Prostate gland (tissue), 2 donors: Measurements from ENCODE around the gene TMUB1. TPM values are rescaled to one million over a fixed set of nuclear protein-coding genes. Genes with fewer than 3 reads are reported as not detected.

ENCODE experiments used
- DNase-seq: peaks from one replicate; pipeline ENCODE4 v3.0.0-alpha.2; 2019; ENCODE audit warnings: low spot score
- H3K27ac ChIP-seq, 2 donors: fragments of 200-600 bp; sonication (generic); 2 replicates each; pipeline ENCODE4 v1.5.1; 2017 to 2019
- H3K27me3 ChIP-seq: fragments of 200-600 bp; sonication (generic); replicated peaks from 2 replicates; pipeline ENCODE4 v1.5.1; 2019; ENCODE audit not compliant: insufficient read depth
- H3K36me3 ChIP-seq, 2 donors: fragments of 200-600 bp; sonication (generic); 1 replicate in 1 of 2; 2 replicates in 1 of 2; pipeline versions ENCODE4 v1.5.1 to v1.8.1; 2017 to 2019
- H3K4me1 ChIP-seq: fragments of 200-600 bp; sonication (generic); replicated peaks from 2 replicates; pipeline ENCODE4 v1.5.1; 2019
- H3K4me3 ChIP-seq, 2 donors: fragments of 200-600 bp; sonication (generic); 2 replicates each; pipeline ENCODE4 v1.5.1; 2017 to 2019
- H3K9me3 ChIP-seq: fragments of 200-600 bp; sonication (generic); 2 replicates; pipeline ENCODE4 v1.5.1; 2017
- POLR2A ChIP-seq: fragments of 450-650 bp; IDR thresholded peaks from one replicate; pipeline ENCODE4 v1.6.1; 2016; ENCODE audit warnings: antibody characterized with exemption, mild to moderate bottlenecking
- POLR2AphosphoS5 ChIP-seq: sonication (generic); formaldehyde crosslinking; IDR thresholded peaks from one replicate; pipeline ENCODE4 v1.6.1; 2017; ENCODE audit warnings: antibody characterized with exemption
- WGBS: methylation state at CpG from one replicate; pipeline ENCODE4 v1.1.5; 2018; 5-methylcytosine and 5-hydroxymethylcytosine counted together
- intact Hi-C: fragments of 100-400 bp; cut with DNase I; formaldehyde crosslinking; loops from one replicate; pipeline ENCODE4 v1.14.2; 2022
- total RNA-seq, 2 donors: library from RNA; depleted of rRNA; stranded (reverse); fragments of >200 nt; gene quantifications; one replicate each; pipeline ENCODE4 v1.1.0, GENCODE V29; 2016
- TF ChIP-seq, protein P1 (sequence below), 4 experiments: fragments of 200-600 bp in 2 of 4; fragments of 450-650 bp in 2 of 4; sonication (generic) in 2 of 4; IDR thresholded peaks; 1 replicate in 3 of 4; 2 replicates in 1 of 4; pipeline ENCODE4 v1.5.1; 2016 to 2019; ENCODE audit warnings: antibody characterized with exemption in 4 of 4, mild to moderate bottlenecking in 2 of 4, moderate library complexity in 2 of 4

TMUB1 gene
- total RNA-seq, 2 donors from 2014 or later: 79.8 to 99.4 TPM

DNA sequence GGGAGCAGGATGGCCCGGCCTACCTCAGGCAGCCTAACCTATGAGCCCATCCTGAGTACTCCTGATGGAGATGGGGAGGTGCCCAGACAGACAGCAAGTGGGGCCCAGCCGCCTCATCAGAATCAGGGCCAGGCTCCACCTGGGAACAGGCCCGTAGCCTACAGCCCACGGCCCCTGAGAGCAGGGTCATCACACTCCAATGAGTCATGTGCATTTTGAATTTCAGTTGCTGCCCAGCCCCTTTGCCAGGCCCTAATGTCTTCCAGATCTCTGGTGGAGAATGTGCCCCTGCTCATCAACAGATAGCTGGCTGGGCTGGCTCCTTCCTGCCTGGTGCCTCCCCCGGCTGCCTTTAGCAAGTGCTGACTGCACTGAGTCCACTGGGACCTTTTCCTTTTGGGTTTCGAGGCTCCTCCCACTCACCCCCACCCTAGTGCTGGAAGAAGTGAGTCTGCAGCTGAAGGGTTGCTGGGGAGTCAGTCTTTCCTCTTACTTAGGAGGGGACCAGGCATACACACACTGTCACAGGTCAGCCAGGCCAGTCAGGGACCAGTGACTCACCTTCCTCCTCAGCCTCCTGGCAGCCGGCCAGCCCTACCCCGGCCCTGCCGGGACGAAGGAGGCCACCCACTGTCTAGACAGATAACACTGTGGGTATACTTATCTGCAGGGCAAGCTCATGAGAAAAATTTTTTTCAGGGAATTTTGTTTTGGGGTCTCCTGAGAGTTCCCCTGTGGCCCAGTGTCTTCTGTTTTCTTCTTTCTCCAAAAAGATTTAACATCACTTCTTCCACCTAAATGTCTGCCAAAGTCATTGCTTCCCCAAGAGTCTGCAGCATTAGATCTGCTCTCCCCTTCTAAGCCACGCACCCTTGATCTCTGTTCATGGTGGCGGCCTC lies 44.1 kb downstream of the TMUB1 start:
- intact Hi-C loops: no loop called here
- DNase-seq: no peak
- Histone ChIP-seq H3K4me3 (no peak overlapping the region), H3K4me1 (no peaks in the 10 kb centered on the region), H3K9me3 (no peaks in the 10 kb centered on the region), H3K27me3 (no peaks in the 10 kb centered on the region), H3K36me3 (peaks cover 0 to 10% of the 10 kb centered on the region in 2 donors), H3K27ac (no peak overlapping the region)
- TF ChIP-seq POLR2A: peak; percentile 15
- TF ChIP-seq POLR2AphosphoS5: no peak
- WGBS: 46% methylated on average over 12 of the region's 12 CpGs

DNA sequence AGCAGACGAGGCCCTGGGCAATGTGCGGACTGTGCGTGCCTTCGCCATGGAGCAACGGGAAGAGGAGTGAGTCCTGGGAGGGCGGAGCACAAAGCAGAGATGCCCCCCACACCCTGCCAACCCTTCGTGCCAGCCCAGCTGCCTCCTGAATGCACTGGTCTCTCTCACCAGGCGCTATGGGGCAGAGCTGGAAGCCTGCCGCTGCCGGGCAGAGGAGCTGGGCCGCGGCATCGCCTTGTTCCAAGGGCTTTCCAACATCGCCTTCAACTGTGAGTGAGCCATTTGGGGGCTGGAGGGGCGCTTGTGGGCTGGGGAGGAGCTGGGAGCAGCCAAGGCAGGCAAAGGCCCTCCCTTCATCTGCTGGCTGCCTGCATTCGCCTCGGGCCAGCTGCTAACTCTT lies 47.4 kb downstream of the TMUB1 start:
- Histone ChIP-seq H3K4me3 (no peak overlapping the region), H3K4me1 (no peaks in the 10 kb centered on the region), H3K36me3 (peaks cover 0 to 10% of the 10 kb centered on the region in 2 donors), H3K9me3 (no peaks in the 10 kb centered on the region), H3K27me3 (no peaks in the 10 kb centered on the region), H3K27ac (no peak overlapping the region)
- WGBS: 95% methylated on average over 17 of the region's 17 CpGs
- intact Hi-C loops: no loop called here
- TF ChIP-seq, protein P1, sequence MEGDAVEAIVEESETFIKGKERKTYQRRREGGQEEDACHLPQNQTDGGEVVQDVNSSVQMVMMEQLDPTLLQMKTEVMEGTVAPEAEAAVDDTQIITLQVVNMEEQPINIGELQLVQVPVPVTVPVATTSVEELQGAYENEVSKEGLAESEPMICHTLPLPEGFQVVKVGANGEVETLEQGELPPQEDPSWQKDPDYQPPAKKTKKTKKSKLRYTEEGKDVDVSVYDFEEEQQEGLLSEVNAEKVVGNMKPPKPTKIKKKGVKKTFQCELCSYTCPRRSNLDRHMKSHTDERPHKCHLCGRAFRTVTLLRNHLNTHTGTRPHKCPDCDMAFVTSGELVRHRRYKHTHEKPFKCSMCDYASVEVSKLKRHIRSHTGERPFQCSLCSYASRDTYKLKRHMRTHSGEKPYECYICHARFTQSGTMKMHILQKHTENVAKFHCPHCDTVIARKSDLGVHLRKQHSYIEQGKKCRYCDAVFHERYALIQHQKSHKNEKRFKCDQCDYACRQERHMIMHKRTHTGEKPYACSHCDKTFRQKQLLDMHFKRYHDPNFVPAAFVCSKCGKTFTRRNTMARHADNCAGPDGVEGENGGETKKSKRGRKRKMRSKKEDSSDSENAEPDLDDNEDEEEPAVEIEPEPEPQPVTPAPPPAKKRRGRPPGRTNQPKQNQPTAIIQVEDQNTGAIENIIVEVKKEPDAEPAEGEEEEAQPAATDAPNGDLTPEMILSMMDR (IDR thresholded peaks at IDR 0.05): no peak
- TF ChIP-seq POLR2AphosphoS5 (no peak), POLR2A (no peak)
- DNase-seq: no peak

DNA sequence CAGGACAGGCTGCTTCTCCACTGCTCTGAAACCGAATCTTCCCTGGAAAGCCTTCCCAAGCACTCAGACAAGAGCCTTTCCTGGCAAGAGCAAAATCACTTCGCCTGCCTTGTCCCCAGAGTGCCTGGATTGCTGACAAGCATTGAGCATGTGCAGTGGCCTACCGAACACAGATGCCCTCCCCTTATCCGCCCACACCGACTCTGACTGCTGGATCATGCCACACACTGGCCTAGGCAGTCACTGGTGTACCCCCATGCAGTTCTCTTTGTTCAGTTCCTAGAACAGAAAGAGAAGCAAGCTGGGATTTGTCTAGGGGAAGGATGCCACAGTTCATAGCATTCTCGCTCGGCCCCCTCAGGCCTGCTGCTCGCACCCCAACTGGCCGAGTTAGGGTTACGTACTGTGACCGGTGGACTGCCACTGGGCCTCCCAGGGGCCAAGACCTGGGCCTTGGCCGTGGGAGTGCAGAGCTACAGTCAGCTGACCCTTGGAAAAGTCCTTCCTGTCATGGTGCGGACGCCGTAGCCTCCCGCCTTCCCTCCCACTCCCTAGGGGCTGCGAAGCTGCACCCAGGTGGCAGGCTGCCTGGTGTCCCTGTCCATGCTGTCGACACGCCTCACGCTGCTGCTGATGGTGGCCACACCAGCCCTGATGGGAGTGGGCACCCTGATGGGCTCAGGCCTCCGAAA lies 48.1 kb downstream of the TMUB1 start:
- peaks cover 0 to 10% of the 10 kb centered on the region in 2 donors for H3K36me3 ChIP-seq
- WGBS: 91% methylated on average over 20 of the region's 21 CpGs
- H3K27ac ChIP-seq: no peak overlapping the region
- H3K4me3 ChIP-seq: no peak overlapping the region
- no peaks in the 10 kb centered on the region for H3K4me1 ChIP-seq
- H3K9me3 ChIP-seq: no peaks in the 10 kb centered on the region
- no peaks in the 10 kb centered on the region for H3K27me3 ChIP-seq
- intact Hi-C loops: no loop called here
- no peak for TF ChIP-seq POLR2AphosphoS5
- TF ChIP-seq, protein P1 (IDR thresholded peaks at IDR 0.05): no peak
- TF ChIP-seq POLR2A: no peak
- DNase-seq: no peak

DNA sequence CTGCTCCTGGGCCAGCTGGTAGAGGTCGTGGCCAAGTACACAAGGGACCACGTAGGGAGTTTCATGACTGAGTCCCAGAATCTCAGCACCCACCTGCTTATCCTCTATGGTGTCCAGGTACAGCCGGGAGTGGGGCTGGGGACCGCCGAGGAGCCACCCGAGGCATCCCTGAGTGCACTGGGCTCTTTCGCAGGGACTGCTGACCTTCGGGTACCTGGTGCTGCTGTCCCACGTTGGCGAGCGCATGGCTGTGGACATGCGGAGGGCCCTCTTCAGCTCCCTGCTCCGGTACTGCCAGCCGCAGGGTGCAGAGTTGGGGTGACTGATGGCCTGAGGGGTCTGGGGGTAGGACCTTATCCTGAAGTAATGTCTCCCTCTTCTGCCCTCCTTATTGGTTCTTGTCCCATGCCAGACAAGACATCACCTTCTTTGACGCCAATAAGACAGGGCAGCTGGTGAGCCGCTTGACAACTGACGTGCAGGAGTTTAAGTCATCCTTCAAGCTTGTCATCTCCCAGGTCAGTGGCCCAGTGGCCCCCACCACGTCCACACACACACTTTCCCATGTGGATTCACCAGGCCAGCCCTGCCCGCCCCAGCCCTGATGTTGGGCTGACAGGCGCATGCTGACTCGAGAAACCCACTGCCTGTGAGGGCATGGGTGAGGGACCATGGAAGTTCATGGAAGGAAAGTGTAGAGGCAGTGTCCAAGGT lies 48.8 kb downstream of the TMUB1 start:
- Histone ChIP-seq H3K9me3 (no peaks in the 10 kb centered on the region), H3K36me3 (peaks cover 0 to 10% of the 10 kb centered on the region in 2 donors), H3K4me1 (no peaks in the 10 kb centered on the region), H3K4me3 (no peak overlapping the region), H3K27me3 (no peaks in the 10 kb centered on the region), H3K27ac (no peak overlapping the region)
- no peak for DNase-seq
- intact Hi-C loops: no loop called here
- WGBS: 92% methylated on average over 21 of the region's 21 CpGs
- TF ChIP-seq POLR2AphosphoS5 (no peak), POLR2A (no peak)
- TF ChIP-seq, protein P1 (IDR thresholded peaks at IDR 0.05): no peak

DNA sequence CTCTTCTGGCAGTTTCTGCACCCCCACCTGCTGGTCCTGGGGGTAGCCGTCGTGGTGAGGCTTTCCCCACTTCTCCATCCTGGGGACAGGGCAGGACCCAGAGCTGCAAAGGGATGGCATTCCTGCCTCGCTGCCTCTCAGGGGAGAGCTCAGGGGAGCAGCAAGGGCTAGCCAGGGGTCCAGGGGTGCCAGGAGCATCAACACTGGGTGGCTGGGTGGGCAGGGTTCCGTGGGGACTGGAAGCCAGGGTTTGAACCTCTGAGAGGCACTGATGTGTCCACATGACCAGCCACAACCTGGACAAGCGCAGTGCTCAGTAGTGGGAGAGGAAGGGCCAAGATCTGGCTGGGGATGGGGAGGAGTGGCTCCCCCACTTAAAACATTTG lies 49.4 kb downstream of the TMUB1 start:
- Histone ChIP-seq H3K4me3 (no peak overlapping the region), H3K4me1 (peaks cover 4% of the 10 kb centered on the region), H3K27me3 (no peaks in the 10 kb centered on the region), H3K27ac (no peak overlapping the region), H3K9me3 (no peaks in the 10 kb centered on the region), H3K36me3 (peaks cover 0 to 10% of the 10 kb centered on the region in 2 donors)
- DNase-seq: no peak
- intact Hi-C loops: no loop called here
- 90% methylated on average over 5 of the region's 5 CpGs for WGBS
- TF ChIP-seq POLR2AphosphoS5 (no peak), POLR2A (no peak)
- TF ChIP-seq, protein P1 (IDR thresholded peaks at IDR 0.05): no peak
